ENCODE measurements around the gene PTPN23. TPM values are rescaled to one million over a fixed set of nuclear protein-coding genes. Genes with fewer than 3 reads are reported as not detected.

PTPN23 gene
- total RNA-seq, 2 donors from 2014 or later, result 30.5 to 44.0 TPM

- no peaks in the 10 kb centered on the region for H3K9me3 ChIP-seq
- no peak for DNase-seq
- no peak overlapping the region for H3K9ac ChIP-seq (ENCODE audit: low read depth in 2 of 2, low read length in 2 of 2)
- H3K27me3 ChIP-seq, result no peaks in the 10 kb centered on the region
- H3K36me3 ChIP-seq, result no peaks in the 10 kb centered on the region
- H3K4me1 ChIP-seq, result no peaks in the 10 kb centered on the region
- no peak overlapping the region for H3K4me3 ChIP-seq
- H3K27ac ChIP-seq, result no peak overlapping the region
- TF ChIP-seq, protein P1, sequence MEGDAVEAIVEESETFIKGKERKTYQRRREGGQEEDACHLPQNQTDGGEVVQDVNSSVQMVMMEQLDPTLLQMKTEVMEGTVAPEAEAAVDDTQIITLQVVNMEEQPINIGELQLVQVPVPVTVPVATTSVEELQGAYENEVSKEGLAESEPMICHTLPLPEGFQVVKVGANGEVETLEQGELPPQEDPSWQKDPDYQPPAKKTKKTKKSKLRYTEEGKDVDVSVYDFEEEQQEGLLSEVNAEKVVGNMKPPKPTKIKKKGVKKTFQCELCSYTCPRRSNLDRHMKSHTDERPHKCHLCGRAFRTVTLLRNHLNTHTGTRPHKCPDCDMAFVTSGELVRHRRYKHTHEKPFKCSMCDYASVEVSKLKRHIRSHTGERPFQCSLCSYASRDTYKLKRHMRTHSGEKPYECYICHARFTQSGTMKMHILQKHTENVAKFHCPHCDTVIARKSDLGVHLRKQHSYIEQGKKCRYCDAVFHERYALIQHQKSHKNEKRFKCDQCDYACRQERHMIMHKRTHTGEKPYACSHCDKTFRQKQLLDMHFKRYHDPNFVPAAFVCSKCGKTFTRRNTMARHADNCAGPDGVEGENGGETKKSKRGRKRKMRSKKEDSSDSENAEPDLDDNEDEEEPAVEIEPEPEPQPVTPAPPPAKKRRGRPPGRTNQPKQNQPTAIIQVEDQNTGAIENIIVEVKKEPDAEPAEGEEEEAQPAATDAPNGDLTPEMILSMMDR (IDR thresholded peaks at IDR 0.05), result no peak
- intact Hi-C loops (cut with DNase I), result no loop called here
Observed at GRCh38 chr3:47340866-47341265, 40.0 kb upstream of the PTPN23 start.

- Histone ChIP-seq H3K9ac (ENCODE audit: low read depth in 2 of 2, low read length in 2 of 2) (no peak overlapping the region), H3K36me3 (no peaks in the 10 kb centered on the region), H3K4me1 (no peaks in the 10 kb centered on the region), H3K27ac (no peak overlapping the region), H3K4me3 (no peak overlapping the region), H3K27me3 (no peaks in the 10 kb centered on the region), H3K9me3 (no peaks in the 10 kb centered on the region)
- TF ChIP-seq, protein P1 (IDR thresholded peaks at IDR 0.05), result no peak
- no peak for DNase-seq
- intact Hi-C loops (cut with DNase I), result no loop called here
Observed at GRCh38 chr3:47342151-47342550, 38.7 kb upstream of the PTPN23 start.

- DNase-seq, result no peak
- TF ChIP-seq, protein P1 (IDR thresholded peaks at IDR 0.05), result no peak
- no peak overlapping the region for H3K27ac ChIP-seq
- no peaks in the 10 kb centered on the region for H3K9me3 ChIP-seq
- intact Hi-C loops (cut with DNase I), result no loop called here
- H3K27me3 ChIP-seq, result no peaks in the 10 kb centered on the region
- H3K36me3 ChIP-seq, result no peaks in the 10 kb centered on the region
- H3K4me1 ChIP-seq, result no peaks in the 10 kb centered on the region
- no peak overlapping the region for H3K4me3 ChIP-seq
- H3K9ac ChIP-seq (ENCODE audit: low read depth in 2 of 2, low read length in 2 of 2), result no peak overlapping the region
Observed at GRCh38 chr3:47342812-47343211, 38.0 kb upstream of the PTPN23 start.

DNA sequence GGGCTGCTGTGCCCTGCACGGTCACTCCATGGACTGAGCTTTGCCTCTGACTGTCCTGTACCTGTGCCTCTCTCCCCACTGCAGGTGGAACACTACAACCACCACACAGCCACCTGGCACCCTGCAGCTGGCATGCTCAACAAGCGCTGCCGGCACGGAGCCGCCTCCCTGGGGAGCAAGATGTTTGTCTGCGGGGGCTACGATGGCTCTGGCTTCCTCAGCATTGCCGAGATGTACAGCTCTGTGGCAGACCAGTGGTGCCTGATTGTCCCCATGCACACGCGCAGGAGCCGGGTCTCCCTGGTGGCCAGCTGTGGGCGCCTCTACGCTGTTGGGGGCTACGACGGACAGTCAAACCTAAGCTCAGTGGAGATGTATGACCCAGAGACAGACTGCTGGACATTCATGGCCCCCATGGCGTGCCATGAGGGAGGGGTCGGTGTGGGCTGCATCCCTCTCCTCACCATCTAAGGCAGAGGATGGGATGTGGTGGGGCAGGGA is 37.3 kb upstream of the PTPN23 start:
- H3K27me3 ChIP-seq, result no peaks in the 10 kb centered on the region
- H3K4me1 ChIP-seq, result no peaks in the 10 kb centered on the region
- H3K27ac ChIP-seq, result no peak overlapping the region
- intact Hi-C loops (cut with DNase I), result no loop called here
- no peaks in the 10 kb centered on the region for H3K9me3 ChIP-seq
- H3K9ac ChIP-seq (ENCODE audit: low read depth in 2 of 2, low read length in 2 of 2), result no peak overlapping the region
- H3K36me3 ChIP-seq, result no peaks in the 10 kb centered on the region
- DNase-seq, result no peak
- TF ChIP-seq, protein P1 (IDR thresholded peaks at IDR 0.05), result no peak
- no peak overlapping the region for H3K4me3 ChIP-seq

GRCh38 chr3:47344971-47345370 is 35.9 kb upstream of the PTPN23 start:
- no peaks in the 10 kb centered on the region for H3K4me1 ChIP-seq
- no peak overlapping the region for H3K9ac ChIP-seq (ENCODE audit: low read depth in 2 of 2, low read length in 2 of 2)
- no peaks in the 10 kb centered on the region for H3K36me3 ChIP-seq
- no peaks in the 10 kb centered on the region for H3K9me3 ChIP-seq
- DNase-seq, result no peak
- no peak overlapping the region for H3K4me3 ChIP-seq
- intact Hi-C loops (cut with DNase I), result no loop called here
- H3K27me3 ChIP-seq, result no peaks in the 10 kb centered on the region
- TF ChIP-seq, protein P1 (IDR thresholded peaks at IDR 0.05), result no peak
- H3K27ac ChIP-seq, result no peak overlapping the region

Data from colonic mucosa (tissue), 4 donors.